ENCODE data around the gene DOCK8.
"Not testable (repeated sequence)": the region's sequence is repeated elsewhere in the genome, so short reads cannot be mapped to it uniquely, and the experiment has no call there.

Gene DOCK8

DNA sequence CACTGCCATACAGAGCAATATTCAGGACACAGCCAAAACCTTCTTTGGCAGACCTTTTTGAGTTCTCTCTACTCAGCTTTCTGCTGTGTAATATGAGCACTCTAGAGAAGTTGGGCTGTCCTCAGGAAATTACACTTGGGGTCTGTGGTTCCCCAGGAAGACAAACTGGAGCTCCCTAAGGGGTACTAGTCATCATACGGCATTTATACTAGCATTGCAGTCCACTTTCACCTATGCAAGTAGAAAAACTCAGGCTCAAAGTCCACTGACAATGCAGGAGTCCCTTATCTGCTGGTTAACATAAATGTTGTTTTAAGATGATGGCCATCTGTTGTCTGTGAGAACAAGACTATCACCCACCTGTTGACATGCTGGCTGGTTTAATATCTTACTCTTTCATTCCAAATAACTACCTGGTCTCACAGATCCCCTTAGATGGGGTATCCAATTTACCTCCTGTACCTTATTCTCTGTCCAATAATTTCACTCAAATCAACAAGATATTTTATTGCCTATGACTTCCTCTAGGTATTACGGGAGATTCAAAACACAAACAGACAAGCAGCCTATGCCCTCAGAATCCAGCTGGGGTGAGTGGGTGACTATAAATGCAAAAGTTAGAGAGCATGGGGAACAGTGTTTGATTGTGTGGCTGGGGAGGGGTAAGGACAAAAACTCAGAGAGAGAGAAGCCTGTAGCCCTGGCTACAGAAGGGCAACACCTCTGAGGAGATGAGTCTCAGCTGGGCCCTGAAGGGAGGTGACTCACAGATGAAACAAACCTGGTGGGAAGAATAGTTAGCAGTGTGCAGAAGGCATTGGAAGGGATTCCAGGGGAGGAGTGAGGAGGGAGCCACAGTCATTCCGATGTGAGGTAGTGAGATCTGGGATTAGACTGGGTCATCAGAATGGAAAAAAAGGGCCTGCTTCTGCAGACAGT, 10.2 kb downstream of the DOCK8 start:
- DNase-seq, result no peak

DNA sequence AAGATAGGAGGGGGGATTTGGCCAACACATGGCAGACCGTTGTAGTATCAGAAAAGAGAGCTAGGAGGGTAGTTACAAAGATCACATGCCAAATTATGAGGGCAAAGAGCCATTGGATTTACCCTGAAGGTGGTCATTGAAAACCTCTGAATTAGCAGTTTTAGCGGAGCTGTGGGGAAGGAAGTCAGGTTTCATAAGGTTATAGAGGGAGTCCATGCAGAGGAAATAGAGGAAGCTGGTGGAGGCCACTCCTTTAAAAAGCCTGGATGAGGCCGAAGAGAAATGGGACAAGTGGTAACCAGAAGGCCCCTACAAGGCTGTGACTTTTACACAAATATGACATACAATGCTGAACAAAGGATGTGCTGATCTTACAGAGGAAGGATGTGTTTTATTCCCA, 13.2 kb downstream of the DOCK8 start:
- no peak for DNase-seq

DNA sequence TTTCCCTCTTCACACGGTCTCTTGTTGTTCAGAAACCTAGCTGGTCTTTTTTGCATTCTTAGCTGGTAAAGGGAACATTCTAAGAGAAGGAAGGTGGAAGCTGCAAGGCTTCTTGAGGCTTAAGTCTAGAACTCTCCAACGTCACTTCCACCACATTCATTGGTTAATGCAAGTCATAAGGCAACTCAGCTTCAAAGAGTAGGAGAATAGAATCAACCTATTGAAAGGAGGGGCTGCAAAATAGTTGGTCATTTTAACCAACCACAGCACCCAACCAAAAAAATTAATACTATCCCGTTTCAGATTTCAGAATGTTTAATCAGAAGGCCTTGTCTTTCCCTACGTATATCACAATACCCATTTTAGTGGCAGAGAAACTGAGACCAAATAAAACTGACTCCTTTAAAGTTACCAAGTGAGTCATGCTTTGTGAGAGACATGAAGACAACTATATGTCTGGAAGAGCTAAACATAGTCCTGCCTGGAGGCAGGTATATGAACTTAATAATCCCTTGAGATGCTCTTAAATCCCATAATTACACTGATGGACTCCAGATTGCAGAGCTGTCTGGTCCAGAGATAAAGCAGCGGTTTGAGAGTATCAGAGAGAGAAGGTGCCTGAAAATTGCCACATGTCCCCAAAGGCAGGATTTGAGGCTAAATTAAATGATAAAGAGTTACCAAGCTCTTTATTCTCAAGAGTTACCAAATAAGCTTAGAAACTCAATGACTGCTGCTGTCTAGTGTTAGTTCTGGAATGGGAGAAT, 14.4 kb downstream of the DOCK8 start:
- no peak for DNase-seq

DNA sequence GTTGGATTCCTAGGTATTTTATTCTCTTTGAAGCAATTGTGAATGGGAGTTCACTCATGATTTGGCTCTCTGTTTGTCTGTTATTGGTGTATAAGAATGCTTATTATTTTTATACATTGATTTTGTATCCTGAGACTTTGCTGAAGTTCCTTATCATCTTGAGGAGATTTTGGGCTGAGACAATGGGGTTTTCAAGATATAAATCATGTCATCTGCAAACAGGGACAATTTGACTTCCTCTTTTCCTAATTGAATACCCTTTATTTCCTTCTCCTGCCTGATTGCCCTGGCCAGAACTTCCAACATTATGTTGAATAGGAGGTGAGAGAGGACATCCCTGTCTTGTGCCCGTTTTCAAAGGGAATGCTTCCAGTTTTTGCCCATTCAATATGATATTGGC, 17.0 kb downstream of the DOCK8 start:
- not testable (repeated sequence) for DNase-seq

DNA sequence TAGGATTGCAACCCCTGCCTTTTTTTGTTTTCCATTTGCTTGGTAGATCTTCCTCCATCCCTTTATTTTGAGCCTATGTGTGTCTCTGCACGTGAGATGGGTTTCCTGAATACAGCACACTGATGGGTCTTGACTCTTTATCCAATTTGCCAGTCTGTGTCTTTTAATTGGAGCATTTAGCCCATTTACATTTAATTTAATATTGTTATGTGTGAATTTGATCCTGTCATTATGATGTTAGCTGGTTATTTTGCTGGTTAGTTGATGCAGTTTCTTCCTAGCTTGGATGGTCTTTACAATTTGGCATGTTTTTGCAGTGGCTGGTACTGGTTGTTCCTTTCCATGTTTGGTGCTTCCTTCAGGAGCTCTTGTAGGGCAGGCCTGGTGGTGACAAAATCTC, 19.0 kb downstream of the DOCK8 start:
- not testable (repeated sequence) for DNase-seq

DNA sequence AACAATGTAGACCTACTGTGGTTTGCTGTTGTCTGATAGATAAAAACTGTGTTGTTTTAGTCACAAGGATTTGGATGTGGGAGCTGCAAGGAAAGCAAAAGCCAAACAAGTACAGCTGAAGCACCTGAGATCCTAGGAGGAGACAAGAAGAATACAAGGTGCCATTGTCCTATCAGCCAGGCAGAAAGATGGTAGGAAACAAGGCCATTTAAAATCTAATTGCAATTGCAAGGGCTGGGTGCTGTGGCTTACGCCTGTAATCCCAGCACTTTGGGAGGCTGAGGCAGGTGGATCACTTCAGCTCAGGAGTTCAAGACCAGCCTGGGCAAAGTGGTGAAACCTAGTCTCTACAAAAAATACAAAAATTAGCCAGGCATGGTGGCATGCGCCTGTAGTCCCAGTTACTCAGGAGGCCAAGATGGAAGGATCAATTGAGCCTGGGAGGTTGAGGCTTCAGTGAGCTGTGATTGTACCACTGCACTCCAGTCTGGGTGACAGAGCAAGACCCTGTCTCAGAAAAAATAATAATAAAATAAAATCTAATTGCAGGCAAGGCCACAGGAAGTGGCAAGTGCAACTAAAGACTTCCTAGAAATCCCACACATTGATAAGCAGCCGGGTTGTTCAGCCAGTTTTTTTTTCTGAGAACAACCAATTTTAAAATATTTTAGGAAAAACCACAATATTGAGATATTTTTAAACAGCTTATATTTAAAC, 22.6 kb downstream of the DOCK8 start:
- no peak for DNase-seq

DNA sequence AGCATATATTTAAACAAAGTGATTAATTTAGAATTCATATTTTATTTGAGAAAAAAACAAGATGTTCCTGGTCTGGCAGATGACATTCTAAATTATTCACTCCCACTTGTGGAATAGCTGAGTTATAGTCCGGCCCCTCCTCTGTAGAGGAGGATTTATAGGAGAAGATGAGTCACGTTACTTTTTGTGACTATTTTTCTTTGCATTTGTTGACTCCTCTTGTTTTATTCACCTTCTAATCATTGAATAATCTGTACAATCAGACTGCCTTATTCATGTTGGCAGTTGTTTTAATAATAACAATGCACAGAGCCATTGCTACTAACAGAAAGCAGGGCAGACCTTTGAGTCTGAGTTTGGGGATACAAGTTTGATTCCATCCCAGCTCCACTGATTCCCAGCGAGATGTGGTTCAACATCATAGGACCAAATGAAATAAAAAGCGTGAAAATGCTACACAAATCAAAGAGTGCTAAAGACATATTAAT, 23.2 kb downstream of the DOCK8 start:
- DNase-seq, result no peak

DNA sequence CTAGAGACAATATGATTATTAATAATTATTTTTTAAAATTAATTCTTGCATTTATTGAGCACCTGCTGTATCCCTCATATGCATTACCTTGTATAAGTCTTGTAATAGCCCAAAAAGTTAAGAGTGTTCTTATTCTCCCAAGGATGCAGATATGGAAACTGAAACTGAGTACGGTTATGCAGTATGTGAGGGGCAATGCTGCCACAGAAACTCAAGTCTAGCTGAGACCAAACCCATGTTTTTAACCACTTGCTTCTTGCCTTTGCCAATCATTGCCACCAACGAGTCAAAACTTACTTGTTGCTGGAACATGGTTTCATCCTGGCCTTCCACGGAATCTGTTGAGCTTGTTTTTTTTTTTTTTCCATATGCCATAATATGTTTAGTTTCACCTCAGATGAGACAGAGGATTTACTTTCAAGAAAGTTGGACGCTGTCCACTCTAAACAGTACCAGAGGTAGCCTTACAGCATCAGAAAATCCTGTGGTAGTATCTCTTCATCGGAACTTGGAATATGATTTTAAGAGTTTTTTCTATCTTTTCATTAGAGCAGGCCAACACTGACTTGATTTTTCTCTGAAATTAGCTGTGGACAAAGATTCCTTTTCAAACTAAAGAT, 27.9 kb downstream of the DOCK8 start:
- no peak for DNase-seq

DNA sequence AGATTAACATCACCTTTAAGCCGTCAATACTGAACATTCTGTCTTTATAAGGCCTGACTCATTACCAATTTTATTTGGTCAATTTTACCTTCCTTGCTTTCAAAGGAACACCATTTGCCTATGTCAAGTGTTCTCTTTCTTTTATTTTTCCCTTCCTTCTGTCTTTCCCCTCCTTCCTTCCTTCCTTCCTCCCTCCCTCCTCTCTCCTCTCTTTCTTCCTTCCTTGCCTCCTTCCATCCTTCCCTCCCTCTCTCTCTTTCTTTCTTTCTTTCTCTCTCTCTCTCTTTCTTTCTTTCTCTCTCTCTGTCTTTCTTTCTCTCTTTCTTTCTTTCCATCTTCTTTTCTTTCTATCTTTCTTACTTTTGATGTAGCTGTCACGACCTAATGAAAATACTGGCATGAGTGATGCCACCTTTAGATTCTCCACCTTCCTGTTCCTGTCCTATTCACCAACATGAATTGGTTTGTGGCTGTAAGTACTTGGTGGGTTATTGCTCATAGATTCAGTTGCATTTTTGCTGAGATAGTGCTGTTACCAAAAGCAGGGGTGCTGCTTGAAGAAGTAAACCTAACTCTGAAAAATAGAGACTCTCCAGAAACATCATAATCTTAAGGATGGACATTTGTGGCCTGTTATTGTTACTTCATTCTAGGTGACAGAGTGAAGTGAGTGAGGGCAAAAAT, 33.8 kb downstream of the DOCK8 start:
- DNase-seq, result no peak

DNA sequence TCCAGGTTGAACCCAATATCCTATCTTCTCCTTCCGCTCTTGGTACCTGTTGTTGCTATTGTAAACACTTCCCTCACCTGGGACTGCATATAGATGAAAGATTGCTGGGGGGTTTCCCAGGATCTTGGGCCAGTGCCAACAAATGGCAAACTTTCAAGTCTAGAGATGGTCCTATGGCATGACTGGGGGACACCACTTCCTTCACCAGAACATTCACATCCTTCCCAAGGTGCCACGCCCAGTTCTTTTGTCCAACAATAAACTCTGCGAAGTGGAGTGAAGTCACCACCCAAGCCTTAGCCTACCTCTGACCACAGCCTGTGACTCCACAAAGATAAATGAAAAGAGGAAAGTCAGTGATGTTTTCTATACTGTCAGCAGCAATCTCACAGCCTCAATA, 34.4 kb downstream of the DOCK8 start:
- no peak for DNase-seq

DNA sequence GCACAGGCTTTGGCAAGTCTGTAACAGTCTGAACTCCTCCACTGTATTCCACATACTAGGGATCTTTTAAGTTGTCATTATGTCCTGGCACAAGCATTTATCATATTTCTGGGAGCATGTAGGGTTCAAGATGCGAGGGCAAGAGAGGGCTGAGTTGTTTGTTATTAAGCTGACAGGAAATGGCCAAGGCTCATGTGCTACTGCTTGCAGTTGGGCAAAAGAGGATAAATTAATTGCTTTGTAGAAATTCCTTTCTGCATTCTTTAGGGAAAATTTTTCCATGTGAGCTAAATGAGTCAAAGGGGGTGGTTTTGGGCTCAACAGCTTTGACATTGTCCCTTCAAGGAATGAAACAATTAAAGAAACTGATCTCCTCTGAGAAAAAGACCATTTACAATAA, 35.4 kb downstream of the DOCK8 start:
- DNase-seq, result peak; percentile 0

DNA sequence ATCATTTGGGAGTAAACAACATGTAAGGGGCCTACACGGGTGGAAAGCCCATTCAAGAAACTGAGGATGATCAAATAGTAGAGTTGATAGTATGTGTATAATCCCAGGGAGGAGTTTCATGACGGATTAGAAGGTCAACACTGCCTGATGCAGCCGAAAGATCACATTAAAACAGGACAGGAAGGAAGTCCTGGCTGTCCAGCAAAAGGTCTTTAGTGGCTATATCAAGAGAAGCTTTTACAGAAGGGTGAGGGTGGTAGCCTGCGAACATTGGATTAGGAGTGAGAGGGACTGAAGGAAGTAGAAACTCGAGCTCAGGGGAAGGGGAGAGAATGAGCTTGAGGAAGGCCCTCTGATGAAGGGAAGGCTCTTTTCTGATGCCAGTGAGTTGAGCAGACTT, 36.0 kb downstream of the DOCK8 start:
- DNase-seq, result no peak

DNA sequence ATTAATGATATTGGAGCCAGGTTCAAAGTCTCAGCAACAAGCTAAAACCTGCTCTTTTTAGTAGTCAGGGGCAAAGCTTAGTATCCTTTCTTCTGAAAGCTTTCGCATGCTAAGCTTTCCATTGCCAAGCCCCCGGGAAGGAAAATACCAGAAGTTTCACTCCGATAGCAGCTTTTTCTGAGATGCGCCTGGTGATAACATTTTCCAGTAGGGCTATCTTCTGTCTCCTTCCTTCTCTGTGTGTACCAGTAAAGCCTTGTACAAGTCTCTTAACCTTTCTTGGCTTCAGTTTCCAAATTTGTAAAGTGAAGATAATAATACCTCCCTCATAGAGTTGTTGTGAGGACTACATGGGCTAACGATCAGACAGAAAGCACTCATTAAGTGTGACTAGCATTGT, 36.7 kb downstream of the DOCK8 start:
- no peak for DNase-seq

DNA sequence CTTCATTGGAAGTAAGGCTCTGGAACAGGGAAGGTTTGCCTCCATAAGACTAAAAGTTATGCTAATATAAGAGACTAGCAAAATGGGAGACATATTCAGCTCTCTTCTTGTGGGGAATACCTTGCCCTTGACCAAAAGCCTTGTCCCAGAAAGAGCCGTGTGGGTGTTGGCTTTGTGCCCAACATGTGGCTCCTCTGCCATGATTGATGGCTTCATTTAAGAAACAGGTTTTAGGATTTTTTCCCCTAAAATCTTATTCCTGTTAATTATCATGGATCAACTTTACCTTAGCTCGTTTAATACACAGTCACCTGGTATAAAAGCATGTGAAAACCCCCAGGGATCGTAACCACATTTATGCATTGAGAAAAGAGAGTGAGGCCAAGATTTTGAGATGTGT, 38.9 kb downstream of the DOCK8 start:
- no peak for DNase-seq

DNA sequence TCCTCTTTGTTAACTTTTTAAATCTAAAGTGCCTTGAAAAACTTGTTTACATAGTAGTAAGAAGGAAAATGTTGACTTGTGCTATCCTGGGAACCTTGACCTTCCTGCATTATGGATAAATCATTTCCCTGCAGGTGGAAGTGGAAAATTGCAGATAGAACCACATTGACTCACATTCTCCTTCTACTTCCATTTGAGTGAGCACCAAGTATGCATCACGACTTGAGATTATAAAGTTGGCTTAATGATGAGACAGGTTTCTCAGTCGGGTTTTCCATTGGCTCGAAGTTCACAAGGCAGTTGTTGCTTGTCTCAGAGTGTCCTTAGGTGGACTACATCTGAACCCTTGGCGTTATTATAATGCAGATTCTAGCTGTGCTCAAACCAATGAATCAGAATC, 39.9 kb downstream of the DOCK8 start:
- no peak for DNase-seq

DNA sequence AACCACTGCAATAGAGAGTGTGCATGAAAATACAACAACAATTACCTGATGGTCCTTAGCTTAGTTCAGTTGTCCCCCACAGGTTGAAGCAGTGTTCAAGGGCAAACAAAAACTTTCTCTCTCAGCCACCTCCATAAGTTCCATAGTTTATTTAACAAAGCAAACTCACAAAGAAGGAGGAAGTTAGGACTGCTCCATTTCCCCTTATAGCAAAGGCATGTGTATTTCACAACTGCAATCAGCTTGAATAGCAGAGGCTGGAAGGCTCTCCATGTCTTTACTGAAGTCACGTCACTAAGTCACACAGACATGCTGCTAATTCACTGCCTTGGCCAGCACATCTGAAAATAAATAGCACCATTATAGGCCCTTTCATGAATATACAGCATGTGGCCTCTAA, 43.3 kb downstream of the DOCK8 start:
- no peak for DNase-seq

DNA sequence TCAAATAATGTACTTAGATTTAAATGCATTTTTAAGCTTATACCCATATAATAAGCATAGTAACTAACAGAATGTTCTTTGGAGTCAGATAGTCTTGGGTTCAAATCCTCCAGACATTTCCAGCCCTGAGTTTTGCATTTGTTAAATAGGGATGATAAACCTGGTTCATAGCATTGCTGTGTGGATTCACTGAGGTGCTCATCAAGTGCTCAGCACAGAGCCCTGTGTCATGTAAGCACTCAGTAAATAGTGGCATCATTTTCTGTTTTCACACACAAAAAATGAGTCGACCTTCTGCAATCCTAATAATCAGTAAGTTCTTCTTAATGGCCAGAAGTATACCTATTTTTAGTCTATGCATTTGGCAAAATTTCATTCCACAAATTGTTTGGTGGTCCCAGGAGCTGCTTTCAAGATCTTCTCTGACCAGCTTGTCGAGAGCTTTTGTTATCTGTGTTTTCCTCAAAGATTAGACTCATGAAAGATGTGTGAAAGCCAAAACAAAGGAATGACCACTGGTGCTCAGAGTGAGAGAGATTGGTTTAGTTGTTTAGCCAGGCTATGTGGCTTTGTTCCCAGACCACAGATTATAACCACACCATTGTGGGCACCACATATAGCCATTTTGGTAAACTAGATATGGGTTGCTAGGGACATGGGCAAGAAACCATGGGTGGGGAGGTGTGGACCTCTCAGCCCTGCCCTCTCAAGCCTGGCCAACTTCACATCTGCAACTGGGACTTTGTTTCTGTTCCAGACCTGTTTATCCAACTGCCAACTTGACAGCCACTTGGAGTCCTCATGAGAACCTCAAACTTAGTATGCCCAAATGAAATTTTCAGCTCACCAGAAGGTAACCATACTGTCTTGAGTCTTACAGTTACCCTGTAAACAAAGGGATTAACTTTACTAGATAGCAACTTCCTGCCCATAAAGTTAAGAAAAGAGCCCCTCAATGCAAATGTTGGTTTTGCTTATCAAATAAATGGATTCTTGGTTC, 45.0 kb downstream of the DOCK8 start:
- no peak for DNase-seq

DNA sequence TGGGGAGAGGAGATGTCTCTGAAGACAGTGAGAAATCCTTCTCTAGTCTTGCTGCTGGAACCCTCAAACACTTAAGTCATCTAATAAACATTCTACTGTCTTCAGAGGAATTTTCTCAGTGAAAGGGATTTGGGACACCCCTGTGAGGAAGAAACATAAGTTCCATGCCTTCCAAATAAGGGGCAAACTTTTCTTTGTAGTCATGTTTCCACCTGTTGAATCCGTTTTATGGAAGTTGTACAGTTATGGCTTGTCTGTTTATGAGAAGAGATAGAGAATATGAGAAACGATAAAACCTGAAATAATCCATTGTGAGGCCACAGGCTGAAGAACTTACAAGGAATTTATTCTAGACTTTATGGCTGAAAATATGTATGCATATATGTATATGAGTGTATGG, 49.6 kb downstream of the DOCK8 start:
- DNase-seq, result no peak

DNA sequence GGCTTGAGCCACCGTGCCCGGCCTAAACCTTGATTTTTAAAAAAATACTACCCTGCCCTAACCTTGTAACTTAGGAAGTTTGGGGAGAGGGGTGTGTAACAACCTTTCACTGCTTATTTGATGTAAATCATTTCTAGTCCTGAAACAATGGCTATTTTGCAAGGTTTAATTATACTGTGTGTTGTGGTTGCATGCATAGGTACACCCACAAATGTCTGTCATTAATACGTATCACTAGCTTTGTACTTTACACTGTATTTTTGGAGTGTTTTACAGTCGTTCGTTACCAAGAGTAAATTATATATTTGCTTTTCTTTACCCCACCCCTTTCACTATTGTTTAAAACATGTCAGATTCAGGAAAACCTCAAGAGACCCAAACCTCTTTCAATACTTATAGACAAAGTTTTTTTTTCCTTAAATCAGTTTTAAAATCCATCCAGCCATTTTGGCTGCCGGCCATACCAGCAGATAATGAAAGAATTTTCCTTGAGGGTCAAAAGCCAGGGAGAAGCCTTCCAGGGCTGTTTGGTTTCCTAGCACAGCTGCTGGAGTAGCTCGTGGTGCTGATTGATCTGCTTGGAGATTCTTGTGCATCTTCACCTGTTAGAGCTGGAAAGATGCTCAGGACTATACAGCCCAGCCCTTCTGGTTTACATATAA, 50.7 kb downstream of the DOCK8 start:
- no peak for DNase-seq

DNA sequence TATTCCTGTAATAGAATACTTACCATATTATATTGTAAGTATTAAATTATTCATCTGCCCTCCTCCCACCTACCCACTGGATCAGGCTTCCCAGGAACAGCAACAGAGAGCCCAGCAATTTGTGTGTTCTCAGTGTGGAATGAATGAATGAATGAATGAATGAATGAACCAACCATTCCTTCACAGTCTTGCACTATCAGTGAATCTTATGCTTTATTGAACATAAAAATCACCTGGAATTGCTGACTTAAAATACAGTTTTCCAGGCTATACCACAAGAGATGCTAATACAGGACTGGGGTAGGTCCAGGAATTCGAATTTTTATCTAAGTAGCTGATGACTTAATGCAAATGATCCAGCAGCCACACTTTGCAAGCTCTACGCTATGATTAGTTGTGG, 51.6 kb downstream of the DOCK8 start:
- no peak for DNase-seq

All from fibroblast of skin of abdomen (primary cell).